Measurements from ENCODE around the gene NUP85.

DNA sequence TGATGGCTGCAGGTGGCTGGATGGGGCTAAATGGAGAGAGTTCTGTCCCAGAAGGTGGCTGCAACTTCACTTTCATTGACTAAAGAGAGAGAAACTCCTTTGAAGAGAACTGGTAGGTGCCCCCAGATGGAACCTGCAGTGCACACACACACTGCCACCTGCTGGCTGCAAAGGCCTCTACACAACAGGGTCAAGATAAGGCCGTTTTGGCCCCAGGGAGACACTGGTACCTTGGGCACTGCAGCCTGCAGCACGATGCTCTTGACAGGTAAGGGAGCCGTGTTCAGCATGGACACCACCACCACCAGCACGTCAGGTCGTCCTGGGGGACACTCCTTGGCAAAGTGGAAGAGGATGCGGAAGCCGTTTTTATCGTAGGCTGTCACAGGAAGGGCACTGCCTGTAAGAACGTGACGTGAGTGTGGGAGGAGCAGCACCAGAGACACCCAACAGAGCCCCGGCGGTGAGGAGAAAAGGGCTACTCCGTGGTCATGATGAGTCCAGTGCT, 33.3 kb downstream of the NUP85 start:
- TF ChIP-seq, protein P1, sequence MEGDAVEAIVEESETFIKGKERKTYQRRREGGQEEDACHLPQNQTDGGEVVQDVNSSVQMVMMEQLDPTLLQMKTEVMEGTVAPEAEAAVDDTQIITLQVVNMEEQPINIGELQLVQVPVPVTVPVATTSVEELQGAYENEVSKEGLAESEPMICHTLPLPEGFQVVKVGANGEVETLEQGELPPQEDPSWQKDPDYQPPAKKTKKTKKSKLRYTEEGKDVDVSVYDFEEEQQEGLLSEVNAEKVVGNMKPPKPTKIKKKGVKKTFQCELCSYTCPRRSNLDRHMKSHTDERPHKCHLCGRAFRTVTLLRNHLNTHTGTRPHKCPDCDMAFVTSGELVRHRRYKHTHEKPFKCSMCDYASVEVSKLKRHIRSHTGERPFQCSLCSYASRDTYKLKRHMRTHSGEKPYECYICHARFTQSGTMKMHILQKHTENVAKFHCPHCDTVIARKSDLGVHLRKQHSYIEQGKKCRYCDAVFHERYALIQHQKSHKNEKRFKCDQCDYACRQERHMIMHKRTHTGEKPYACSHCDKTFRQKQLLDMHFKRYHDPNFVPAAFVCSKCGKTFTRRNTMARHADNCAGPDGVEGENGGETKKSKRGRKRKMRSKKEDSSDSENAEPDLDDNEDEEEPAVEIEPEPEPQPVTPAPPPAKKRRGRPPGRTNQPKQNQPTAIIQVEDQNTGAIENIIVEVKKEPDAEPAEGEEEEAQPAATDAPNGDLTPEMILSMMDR (IDR thresholded peaks at IDR 0.05; ENCODE audit: insufficient read depth, low read depth, low read length) = peak; percentile 81
- no peak for TF ChIP-seq EZH2 (IDR thresholded peaks at IDR 0.05; ENCODE audit: insufficient read depth, low read length)
